GDM1 (cell line): Measurements from ENCODE around the gene LRP3.
"Not testable (repeated sequence)": the region's sequence is repeated elsewhere in the genome, so short reads cannot be mapped to it uniquely, and the experiment has no call there.

ENCODE experiments used
- DNase-seq: peaks from one replicate; lab custom pipeline; 2025; lab: John Stamatoyannopoulos, UW

The LRP3 gene

DNA sequence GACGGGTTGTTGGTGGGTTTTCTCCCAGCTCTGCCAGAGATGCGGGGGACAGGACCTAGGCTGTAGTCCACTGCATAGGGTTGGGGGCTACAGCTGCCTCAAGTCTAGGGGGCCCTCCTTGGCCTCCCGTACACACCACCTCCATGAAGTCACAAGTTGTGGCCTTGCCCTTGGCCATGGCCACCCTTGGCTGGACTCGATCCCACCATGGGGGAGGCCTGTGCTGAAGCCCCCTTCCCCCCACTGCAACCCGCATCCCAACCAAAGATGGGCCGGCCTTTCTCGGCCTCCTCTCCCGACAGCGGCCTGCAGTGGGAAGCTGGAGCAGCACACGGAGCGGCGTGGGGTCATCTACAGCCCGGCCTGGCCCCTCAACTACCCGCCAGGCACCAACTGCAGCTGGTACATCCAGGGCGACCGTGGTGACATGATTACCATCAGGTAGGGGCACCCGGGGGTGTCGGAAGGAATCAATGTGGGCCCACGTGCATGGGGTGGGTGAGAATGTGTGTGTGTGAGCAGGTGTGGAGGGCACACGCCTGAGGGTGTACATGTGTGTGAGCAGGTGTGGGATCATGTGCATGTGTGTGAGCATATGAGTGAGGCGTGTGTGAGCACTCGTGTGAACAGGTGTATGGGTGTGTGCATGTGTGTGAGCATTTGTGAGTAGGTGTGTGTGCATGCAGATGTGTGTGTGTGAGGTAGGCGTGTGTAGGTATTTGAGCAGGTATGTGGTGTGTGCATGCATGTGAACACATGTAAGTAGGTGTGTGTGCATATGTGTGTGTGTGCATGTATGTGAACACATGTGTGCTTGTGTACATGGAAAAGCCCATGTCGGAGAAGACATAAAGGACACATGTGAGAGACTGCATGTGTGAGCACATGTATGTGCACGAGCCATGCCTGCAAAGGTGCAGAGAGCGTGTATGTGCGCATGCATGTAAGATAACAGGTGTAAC lies 8.7 kb downstream of the LRP3 start:
- no peak for DNase-seq

DNA sequence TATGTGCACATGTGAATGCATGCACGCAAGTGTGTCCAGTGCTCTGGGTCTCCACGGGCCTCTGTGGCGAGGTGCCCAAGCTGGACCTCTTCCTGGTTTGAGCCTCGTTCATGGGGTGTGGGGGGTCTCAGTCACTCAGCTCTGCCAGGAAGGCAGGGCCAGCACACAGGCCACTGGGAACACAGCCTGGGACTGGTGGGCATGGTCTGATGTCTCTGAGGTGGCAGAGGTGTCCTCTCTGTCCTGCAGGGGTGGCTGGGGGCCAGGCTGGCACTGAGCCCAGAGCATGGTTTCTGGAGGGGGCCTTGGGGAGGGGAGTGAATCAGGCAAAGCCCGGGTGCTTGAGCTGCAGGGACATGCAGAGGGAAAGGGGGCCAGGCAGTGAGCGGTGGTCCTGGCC lies 9.4 kb downstream of the LRP3 start:
- no peak for DNase-seq

DNA sequence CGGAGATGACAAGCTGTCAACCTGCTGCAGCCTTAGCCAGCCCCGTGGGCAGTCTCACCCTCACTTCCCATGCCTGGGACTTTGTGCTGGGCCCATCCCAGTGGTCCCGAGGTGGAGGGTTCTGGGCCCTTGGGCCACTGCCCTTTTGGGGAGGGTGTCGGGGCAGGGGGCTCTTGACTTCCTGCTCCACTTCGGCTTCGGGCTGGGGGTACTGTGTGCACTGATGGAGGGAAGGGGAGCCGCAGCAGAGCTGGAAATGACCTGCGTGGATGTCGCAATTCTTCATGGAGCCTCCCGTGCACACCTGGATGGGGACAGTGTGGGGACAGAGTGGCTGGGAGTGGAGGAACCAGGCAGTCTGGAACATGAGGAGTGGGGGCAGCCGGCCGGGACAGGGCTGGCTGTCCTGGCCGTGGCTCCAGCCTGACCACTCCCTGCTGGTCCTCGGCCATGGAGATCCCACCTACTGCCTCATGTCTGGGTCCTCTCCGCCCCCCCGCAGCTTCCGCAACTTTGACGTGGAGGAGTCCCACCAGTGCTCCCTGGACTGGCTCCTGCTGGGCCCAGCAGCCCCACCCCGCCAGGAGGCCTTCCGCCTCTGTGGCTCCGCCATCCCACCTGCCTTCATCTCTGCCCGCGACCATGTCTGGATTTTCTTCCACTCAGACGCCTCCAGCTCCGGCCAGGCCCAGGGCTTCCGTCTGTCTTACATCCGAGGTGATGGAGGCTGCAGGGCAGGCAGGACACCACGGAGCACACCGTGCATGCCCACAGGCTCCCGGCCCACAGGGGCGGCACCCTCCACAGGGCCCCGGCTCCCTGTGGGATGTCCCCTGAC lies 10.2 kb downstream of the LRP3 start:
- no peak for DNase-seq

DNA sequence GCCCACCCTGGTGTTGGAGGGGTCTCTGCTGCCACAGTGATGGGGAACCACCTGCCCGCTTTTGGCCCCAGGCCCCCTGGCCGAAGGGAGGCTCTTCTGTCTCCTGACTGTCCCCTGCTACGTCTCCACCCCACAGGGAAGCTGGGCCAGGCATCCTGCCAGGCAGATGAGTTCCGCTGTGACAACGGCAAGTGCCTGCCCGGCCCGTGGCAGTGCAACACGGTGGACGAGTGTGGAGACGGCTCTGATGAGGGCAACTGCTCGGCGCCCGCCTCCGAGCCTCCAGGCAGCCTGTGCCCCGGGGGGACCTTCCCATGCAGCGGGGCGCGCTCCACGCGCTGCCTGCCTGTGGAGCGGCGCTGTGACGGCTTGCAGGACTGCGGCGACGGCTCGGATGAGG lies 11.0 kb downstream of the LRP3 start:
- no peak for DNase-seq

DNA sequence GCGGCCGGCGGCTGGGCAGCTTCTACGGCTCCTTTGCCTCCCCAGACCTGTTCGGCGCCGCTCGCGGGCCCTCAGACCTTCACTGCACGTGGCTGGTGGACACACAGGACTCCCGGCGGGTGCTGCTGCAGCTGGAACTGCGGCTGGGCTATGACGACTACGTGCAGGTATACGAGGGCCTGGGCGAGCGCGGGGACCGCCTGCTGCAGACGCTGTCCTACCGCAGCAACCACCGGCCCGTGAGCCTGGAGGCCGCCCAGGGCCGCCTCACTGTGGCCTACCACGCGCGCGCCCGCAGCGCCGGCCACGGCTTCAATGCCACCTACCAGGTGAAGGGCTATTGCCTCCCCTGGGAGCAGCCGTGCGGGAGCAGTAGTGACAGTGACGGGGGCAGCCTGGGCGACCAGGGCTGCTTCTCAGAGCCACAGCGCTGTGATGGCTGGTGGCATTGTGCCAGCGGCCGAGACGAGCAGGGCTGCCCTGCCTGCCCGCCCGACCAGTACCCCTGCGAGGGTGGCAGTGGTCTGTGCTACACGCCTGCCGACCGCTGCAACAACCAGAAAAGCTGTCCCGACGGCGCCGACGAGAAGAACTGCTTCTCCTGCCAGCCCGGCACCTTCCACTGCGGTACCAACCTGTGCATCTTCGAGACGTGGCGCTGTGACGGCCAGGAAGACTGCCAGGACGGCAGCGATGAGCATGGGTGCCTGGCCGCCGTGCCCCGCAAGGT lies 11.6 kb downstream of the LRP3 start:
- DNase-seq, result no peak

DNA sequence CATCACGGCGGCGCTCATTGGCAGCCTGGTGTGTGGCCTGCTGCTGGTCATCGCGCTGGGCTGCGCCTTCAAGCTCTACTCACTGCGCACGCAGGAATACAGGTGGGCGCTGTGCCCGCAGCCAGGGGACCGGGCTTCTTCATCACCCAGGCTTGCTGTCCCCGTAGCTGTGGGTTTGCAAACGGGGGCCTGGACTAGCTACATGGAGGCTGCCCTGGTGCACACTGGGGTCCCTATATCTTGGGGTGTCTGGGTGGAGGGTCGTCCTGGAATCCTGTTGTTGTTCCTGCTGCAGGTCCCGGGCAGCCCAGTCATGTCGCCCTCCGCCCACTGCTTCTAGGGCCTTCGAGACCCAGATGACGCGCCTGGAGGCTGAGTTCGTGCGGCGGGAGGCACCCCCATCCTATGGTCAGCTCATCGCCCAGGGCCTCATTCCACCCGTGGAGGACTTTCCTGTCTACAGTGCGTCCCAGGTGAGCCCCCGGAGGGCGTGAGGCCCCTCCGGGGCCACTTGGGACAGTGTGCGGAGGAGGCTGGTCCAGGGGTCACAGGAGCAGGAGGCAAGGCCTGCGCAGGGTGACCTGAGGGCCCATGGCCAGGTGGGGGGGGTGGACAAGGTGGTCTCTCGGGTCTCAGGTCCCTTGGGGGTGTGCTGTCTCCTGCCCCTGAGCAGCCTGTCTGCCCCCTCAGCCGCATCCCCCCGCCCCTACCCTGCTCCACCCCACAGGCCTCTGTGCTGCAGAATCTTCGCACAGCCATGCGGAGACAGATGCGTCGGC lies 12.3 kb downstream of the LRP3 start:
- DNase-seq, result no peak

DNA sequence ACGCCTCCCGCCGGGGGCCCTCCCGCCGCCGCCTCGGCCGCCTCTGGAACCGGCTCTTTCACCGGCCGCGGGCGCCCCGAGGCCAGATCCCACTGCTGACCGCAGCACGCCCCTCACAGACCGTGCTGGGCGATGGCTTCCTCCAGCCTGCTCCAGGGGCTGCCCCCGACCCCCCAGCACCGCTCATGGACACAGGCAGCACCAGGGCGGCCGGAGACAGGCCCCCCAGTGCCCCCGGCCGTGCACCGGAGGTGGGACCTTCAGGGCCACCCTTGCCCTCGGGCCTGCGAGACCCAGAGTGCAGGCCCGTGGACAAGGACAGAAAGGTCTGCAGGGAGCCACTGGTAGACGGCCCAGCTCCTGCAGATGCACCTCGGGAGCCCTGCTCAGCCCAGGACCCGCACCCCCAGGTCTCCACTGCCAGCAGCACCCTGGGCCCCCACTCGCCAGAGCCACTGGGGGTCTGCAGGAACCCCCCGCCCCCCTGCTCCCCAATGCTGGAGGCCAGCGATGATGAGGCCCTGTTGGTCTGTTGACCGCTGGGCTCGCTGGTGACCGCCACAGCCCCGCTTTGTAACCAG lies 13.0 kb downstream of the LRP3 start:
- DNase-seq, result no peak

DNA sequence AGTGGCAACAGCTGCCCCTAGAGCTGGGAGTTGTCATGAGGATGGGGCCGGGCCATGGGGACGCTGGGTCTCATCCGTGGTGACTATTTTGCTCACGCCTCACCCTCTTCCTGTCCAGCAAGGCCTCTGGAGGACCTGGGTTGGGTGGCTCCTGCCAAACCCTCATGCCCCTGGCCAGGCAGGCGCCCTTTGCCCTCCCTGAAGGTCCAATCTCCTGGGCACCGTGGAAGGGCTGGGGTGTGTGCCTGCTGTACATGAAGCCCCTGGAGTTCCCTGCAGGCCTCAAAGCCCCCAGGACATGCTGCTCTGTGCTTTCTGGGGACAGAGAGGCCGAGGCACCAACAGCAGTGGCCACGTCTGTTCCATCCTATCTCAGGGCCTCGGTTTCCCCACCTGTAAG lies 13.8 kb downstream of the LRP3 start:
- no peak for DNase-seq

DNA sequence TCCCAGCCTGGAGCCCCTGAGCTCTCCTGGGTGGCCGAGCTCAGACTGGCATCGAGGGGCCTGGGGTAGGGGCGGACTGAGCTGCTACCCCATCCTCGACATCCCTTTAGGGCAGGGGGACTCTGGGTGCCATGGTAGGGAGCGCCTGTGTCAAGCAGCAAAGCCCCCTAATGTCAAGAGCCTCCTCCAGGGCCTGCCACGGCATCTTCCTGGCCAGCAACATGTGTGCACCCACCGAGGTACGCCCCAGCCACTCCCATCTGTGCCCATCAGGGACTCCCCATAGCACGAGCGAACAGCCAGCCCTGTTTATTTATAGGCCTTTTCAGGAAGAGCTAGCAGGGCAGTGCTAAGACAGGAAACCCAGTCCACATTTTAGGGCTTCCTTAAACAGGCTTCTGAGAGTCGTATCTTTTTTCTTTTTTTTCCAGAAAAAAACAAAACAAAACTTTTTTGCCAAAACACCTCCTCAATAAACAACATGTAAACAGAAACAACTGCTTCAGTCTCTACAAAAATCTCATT lies 14.3 kb downstream of the LRP3 start:
- peak; percentile 10 for DNase-seq

DNA sequence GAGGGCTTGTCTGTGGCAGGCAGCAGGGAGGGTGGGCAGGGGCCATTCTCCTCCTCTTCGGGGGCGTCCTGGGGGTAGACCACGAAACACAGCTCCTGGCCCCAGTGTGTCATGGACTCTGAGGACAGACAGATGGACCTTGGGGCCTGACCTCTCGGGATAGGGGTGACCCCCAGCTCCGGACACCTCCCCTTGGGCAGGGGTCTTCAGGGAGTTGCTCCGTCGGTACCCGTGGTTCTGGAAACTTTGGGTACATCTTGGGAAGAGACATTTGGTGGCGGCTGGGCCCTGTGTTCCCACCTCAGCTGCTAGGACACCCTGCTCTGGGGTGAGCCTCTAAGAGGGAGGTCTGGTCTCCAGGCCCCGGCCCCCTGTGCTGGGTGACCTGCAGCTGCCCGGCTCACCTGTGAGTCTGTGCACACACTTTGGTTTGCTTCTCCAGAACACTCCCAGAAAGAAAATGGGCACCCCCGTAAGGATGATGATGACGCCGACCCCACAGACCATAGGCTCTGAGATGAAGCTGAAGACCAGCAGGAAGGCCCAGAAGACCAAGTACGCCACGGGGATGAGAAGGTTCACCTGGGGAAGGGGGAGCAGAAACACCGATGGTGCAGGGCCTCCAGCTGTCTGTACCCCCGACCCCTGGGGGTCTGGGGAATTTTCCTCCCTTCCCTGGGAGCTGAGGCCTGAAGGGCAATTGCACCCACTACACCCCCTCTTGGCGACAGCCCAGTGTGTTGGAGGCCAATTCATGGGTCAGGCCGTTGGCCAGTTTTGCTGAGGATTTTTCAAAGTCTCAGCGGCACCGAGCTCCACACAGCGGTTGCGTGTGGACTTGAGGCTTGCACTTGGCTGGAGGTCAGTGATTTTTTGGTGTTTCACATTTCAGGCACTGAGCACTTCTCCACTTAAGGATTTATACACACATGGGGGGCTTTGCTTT lies 15.0 kb downstream of the LRP3 start:
- no peak for DNase-seq

DNA sequence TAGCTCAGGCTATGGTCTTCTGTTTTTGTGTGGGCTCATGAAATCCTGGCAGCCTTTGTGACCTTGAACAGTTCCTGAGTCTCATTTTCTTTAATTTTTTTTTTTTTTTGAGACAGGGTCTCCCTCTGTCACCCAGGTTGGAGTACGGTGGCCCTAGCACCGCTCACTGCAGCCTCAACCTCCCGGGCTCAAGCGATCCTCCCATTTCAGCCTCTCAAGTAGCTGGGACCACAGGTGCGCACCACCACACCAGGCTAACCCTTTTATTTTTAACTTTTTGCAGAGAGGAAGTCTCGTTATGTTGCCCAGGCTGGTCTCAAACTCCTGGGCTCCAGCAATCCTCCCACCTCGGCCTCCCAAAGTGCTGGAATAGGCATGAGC lies 15.7 kb downstream of the LRP3 start:
- DNase-seq, result not testable (repeated sequence)

DNA sequence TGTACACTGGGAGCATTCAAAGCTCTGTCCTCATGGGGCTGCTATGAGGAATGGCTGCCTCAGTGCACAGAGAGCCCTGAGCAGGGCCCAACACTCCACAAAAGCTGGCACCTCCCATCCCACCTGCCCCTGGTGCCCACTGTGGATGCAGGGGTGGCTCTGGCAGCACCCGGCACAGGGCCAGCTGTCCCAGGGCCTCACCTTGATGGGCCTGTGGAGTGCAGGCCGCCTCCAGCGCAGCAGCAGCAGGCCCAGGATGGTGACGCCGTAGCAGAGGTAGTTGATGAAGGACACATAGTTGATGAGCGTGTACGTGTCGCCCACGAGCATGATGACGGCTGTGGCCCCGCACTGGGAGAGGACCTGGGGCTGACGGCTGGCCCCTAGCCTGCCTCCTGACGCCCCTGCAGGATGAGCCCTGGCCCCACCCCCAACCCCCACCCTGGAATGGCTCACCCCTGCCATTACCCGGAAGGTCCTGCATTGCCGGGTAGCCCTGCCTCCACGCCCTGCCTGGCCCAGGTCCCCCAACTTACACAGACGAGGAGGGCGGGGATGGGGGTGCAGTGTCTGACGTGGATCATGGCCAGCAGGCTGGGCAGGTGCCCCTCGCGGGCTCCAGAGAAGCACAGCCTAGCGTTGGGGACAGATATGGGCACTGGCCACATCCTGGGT lies 16.3 kb downstream of the LRP3 start:
- DNase-seq, result no peak

DNA sequence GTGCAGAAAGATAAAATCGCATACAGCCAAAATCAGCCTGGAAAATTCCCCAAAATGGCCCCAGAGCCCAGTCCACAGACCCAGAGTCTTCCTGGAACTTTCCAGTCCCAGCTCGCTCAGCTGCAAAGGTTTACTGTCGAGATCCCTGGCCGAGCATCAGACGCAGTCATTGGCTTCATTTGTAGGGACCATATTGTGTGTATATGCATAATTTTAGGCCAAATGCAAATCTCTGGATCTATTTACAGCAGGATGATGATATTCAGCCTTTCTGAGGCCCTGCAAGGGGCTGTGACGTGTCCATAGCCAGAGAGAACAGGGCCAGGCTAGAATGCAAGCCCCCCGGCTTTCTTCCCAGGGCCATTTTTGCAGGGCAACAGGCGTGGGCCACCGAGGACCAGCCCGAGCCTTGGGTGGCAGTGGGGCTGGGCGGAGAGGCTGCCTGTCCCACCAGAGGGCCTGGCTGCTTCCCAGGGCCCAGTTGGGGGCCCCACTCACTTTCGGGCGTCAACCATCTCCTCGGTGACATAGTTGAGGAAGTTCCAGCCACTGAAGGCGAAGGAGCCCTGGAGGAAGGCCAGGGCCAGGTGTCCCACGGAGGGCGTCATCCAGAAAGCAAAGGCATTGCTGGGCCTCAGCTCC lies 17.8 kb downstream of the LRP3 start:
- DNase-seq, result no peak

DNA sequence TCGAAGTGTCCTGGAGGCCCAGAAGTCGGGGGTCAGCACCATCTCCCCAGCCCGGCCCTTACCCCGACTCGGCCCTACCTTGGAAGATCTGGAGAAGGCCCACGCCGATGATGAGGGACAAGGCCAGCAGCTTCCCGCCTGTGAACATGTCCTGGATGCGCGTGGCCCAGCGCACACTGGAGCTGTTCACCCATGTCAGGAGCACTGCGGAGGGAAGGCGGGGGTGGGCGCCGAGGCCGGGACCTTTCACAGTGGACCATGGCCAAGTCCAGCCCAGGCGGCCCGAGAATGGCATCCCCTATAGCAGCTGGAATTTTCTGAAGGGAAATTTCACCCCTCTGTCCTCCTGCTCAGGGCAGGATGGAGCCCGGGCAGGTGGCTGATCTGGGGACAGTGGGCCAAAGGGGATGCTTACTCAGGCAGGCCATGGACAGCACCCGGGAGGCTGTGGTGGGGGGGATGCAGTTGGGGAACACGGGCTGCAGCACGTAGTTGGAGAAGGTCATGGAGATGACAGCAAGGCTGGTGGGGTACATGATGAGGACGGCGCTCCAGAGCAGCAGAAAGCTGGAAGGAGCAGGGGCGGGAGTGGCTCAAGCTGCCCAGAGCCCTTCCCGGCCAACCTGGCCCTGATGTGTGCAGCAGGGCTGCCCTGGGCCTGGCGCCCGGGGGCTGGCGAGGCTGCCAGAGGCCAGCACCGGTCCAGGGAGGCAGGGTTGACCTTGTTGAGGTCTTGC lies 18.5 kb downstream of the LRP3 start:
- DNase-seq, result no peak

DNA sequence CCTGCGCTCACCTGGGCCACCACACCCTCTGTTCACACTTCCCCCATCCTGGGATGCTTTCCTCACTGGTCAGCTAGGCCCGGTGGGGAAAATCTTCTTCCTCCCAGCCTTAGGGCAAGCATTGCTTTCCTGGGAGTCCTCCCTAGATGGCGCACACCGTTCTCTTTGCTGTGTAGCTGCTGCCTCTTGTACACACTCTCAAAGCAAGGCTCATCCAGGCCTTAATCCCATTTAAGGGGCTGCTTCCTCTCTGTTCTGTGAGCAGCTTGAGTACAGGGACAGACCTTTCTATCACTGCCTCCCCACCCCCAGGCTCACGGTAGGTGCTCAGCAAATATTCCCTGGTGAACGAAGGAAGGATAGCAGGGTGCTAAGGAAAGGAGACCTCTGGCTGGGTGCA lies 20.5 kb downstream of the LRP3 start:
- peak; percentile 29 for DNase-seq

DNA sequence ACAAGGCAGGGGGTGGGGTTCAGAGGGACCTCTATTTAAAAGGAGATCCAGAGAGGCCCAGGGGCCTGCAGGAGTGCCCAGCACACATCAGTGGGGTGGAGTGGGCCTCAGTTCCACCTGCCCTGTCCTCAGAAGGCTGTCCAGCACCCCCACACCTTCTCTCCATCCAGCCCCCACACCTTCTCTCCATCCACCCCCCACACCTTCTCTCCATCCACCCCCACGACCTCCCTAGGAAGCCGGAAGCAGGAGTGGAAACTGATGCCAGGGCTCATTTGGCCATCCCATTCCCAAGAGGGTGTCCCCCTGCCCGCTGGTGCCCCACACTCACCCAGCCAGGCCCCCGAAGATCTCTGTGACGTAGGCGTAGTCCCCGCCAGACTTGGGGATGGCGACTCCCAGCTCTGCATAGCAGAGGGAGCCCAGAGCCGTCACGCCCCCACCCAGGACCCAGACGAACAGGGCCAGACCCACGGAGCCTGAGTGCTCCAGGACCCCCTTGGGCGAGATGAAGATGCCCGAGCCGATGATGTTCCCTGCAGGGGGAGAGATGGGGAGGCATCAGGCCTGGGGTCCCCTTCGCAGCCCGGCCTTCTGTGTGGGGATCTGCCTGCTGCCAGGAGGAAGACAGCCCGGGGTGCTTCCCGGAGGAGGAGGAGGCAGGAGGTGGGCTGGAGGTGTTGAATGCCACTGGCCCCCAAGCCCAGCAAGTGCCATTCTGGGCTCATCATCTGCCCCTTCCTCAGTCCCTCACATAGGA lies 21.5 kb downstream of the LRP3 start:
- DNase-seq, result no peak

DNA sequence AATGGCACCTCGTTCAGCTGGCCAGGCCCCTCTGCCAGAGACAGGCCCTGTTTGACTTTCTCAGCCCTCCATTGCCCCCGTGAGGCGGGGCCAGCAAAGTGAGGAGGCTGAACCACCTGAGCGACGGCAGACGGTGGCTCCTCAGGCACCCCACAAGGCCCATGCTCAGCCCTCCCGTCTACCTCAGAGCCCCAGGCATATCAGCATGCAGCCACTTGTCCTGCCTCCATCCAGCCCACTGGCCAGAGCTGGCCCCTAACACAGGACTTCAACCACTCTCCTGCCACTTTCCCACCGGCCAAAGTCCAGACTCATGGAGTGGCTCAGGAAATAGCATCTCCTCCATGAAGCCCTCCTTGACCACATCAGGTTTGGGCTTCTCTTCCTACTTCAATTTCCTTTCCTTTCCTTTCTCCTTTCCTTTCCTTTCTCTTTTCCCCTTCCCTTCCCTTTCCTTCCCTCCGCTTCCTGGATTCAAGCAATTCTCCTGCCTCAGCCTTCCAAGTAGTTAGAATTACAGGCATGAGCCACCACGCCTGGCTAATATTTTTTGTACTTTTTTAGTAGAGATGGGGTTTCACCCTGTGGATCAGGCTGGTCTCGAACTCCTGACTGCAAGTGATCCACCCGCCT lies 22.2 kb downstream of the LRP3 start:
- DNase-seq, result no peak
